GM12878 (cell line): ENCODE measurements around the gene TMUB2. TPM values are rescaled to one million over a fixed set of nuclear protein-coding genes. Genes with fewer than 3 reads are reported as not detected.
A peak's percentile ranks its signal among the peaks of the same experiment; 100 is the strongest.

ENCODE experiments used
- ASH2L ChIP-seq: fragments of 300-600, 200-600 bp; sonication (generic); IDR thresholded peaks from 2 replicates; pipeline ENCODE4 v1.6.1; 2017; ENCODE audit warnings: low read depth, mild to moderate bottlenecking, borderline replicate concordance
- ATF7 ChIP-seq: fragments of 450-650 bp; IDR thresholded peaks from 2 replicates; pipeline ENCODE4 v1.6.1; 2016; ENCODE audit warnings: low read depth, mild to moderate bottlenecking
- BCL11A ChIP-seq: IDR thresholded peaks from 2 replicates; pipeline ENCODE4 v1.6.1; 2011; ENCODE audit warnings: low read depth, low read length
- BMI1 ChIP-seq: fragments of 450-650 bp; IDR thresholded peaks from 2 replicates; pipeline ENCODE4 v1.6.1; 2016; ENCODE audit warnings: mild to moderate bottlenecking, moderate library complexity, borderline replicate concordance
- BRCA1 ChIP-seq: IDR thresholded peaks from 2 replicates; pipeline ENCODE4 v1.6.1; 2011; ENCODE audit warnings: low read depth, low read length, improper control_type of control experiment
- CREM ChIP-seq: IDR thresholded peaks from 2 replicates; pipeline ENCODE4 v1.6.1; 2014; ENCODE audit warnings: antibody characterized with exemption, low read depth
- FOXK2 ChIP-seq: fragments of 450-650 bp; IDR thresholded peaks from 2 replicates; pipeline ENCODE4 v1.6.1; 2017; ENCODE audit warnings: mild to moderate bottlenecking, moderate library complexity
- GABPA ChIP-seq: IDR thresholded peaks from 2 replicates; pipeline ENCODE4 v1.6.1; 2014; ENCODE audit warnings: antibody characterized with exemption, low read depth, mild to moderate bottlenecking, inconsistent platforms
- HCFC1 ChIP-seq: fragments of 150-350 bp; IDR thresholded peaks from 2 replicates; pipeline ENCODE4 v1.6.1; 2014; ENCODE audit warnings: low read length
- IRF4 ChIP-seq: IDR thresholded peaks from 2 replicates; pipeline ENCODE4 v1.6.1; 2011; ENCODE audit warnings: low read depth, low read length
- KDM1A ChIP-seq: fragments of 200-600 bp; sonication (generic); IDR thresholded peaks from 2 replicates; pipeline ENCODE4 v1.6.1; 2016; ENCODE audit warnings: borderline replicate concordance
- MAX ChIP-seq: IDR thresholded peaks from 2 replicates; pipeline ENCODE4 v1.6.1; 2012; ENCODE audit warnings: low read depth, low read length, improper control_type of control experiment
- NR2F1 ChIP-seq: fragments of 450-650 bp; conservative IDR thresholded peaks from 2 replicates; pipeline ENCODE4 v1.6.1; 2017; ENCODE audit warnings: mild to moderate bottlenecking
- POLR2A ChIP-seq: IDR thresholded peaks from 2 replicates; pipeline ENCODE4 v1.6.1; 2011; ENCODE audit warnings: low read depth, mild to moderate bottlenecking, low read length
- SMAD5 ChIP-seq: IDR thresholded peaks from 2 replicates; pipeline ENCODE4 v1.6.1; 2016; ENCODE audit warnings: antibody characterized with exemption, low read depth
- SPI1 ChIP-seq: IDR thresholded peaks from 2 replicates; pipeline ENCODE4 v1.6.1; 2011; ENCODE audit warnings: low read depth, mild to moderate bottlenecking, low read length, moderate library complexity, borderline replicate concordance; ENCODE audit not compliant: insufficient read depth
- USF1 ChIP-seq: IDR thresholded peaks from 2 replicates; pipeline ENCODE4 v1.6.1; 2011; ENCODE audit warnings: borderline replicate concordance, low read depth, mild to moderate bottlenecking, moderate library complexity, mixed read lengths, low read length; ENCODE audit not compliant: insufficient read depth; ENCODE audit errors: extremely low read length
- YY1 ChIP-seq: IDR thresholded peaks from 2 replicates; pipeline ENCODE4 v1.6.1; 2011; ENCODE audit warnings: low read depth, mild to moderate bottlenecking, low read length
- ZNF207 ChIP-seq: fragments of 450-650 bp; IDR thresholded peaks from 2 replicates; pipeline ENCODE4 v1.6.1; 2014; ENCODE audit warnings: antibody characterized with exemption, mild to moderate bottlenecking, borderline replicate concordance
- ZNF274 ChIP-seq: IDR thresholded peaks from one replicate; pipeline ENCODE4 v1.8.0; 2011; ENCODE audit not compliant: insufficient read length, insufficient read depth
- ZNF592 ChIP-seq: fragments of 450-650 bp; IDR thresholded peaks from 2 replicates; pipeline ENCODE4 v1.6.1; 2017; ENCODE audit warnings: mild to moderate bottlenecking, moderate library complexity
- polyA plus RNA-seq, 11 experiments: library from polyadenylated mRNA; depleted of rRNA in 4 of 11; unstranded in 6 of 11; stranded (reverse) in 5 of 11; fragments of >200 nt; fragmentation: Nextera tagmentation in 4 of 11; fragmentation: Illumina TruSeq in 1 of 11; extraction: Ambion mirVana in 4 of 11; extraction: Trizol in 1 of 11; gene quantifications; 1 replicate in 1 of 11; 2 replicates in 10 of 11; pipeline versions ENCODE4 v1.2.1 to v1.2.3, GENCODE V29; 2011 to 2016; ENCODE audit warnings: inconsistent platforms in 2 of 11, missing spikeins in 2 of 11, low read depth in 1 of 11
- total RNA-seq, 4 experiments: library from RNA; depleted of rRNA in 3 of 4; stranded (reverse); fragments of >200 nt in 3 of 4; fragmentation: Illumina TruSeq in 1 of 4; extraction: Trizol in 1 of 4; gene quantifications; 2 replicates each; pipeline versions ENCODE4 v1.2.1 to v1.2.3, GENCODE V29; 2013 to 2021
- TF ChIP-seq, protein P1 (sequence below): IDR thresholded peaks from 2 replicates; pipeline ENCODE4 v1.6.1; 2012; ENCODE audit warnings: low read length, inconsistent platforms
- TF ChIP-seq, protein P2 (sequence below): IDR thresholded peaks from 2 replicates; pipeline ENCODE4 v1.6.1; 2012; ENCODE audit warnings: low read depth, low read length, improper control_type of control experiment

Gene TMUB2
- total and polyA plus RNA-seq, 10 of the 15 experiments (the other 5 are each of a cell fraction or from before 2014, with no cell fraction given) = 4.3 to 34.0 (median 20.0) TPM

DNA sequence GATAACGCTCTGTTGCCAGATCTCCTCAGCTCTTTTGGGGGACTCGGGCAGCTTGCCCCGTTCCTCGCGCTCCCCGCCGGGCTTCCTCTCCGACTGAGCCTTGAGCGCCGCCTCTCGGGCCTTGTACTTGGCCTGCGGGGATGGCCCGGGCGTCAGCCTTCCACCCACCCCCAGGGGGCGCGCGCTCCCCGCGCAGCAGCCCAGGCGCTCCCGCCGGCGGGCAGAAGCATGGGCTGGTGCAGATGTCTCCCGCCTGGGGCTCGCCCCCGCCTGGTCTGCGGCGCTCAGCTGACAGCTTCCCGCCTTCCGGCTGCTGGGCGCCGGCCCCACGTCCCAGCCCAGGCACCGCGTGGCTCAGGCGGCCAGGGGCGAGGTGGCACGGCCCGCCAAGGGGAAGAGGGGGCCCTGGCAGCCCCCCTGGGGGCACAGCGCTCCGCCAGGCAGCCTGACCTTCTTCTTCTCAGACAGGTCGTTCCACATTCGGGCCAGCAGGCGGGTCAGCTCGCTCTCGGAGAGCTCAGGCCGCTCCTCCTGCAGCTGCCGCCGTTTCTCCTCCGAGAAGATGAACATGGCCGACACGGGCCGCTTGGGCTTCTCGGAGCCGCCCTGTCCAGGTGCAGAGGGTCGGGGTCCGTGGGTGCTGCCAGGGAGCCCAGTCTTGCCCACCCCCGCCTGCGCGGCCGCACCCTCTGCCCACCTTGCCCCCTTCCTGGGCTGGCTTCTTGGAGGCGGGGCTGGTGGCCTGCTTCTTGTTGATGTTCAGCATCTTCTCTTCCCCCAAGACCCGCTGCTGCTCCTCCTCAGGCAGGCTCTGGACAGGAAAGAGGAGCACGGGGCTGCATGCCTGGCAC is 23.8 kb downstream of the TMUB2 start (continued):
- TF ChIP-seq ZNF592 (peak; percentile 83; the same call in 1 of the 2 replicates), CREM (0 out of 2 replicates have a peak, but pooled peaks have one; percentile 35), GABPA (no peak), BCL11A (no peak), ASH2L (no peak), POLR2A (peak; percentile 79), MAX (peak; percentile 77), HCFC1 (peak; percentile 40), YY1 (peak; percentile 87), SPI1 (no peak), KDM1A (no peak), ZNF207 (peak; percentile 87), NR2F1 (peak; percentile 60; the same call in 1 of the 2 replicates), ATF7 (no peak), USF1 (no peak), IRF4 (0 out of 2 replicates have a peak, but pooled peaks have one; percentile 9), BRCA1 (no peak), ZNF274 (no peak), BMI1 (no peak), SMAD5 (no peak), FOXK2 (no peak)
- TF ChIP-seq, protein P1, sequence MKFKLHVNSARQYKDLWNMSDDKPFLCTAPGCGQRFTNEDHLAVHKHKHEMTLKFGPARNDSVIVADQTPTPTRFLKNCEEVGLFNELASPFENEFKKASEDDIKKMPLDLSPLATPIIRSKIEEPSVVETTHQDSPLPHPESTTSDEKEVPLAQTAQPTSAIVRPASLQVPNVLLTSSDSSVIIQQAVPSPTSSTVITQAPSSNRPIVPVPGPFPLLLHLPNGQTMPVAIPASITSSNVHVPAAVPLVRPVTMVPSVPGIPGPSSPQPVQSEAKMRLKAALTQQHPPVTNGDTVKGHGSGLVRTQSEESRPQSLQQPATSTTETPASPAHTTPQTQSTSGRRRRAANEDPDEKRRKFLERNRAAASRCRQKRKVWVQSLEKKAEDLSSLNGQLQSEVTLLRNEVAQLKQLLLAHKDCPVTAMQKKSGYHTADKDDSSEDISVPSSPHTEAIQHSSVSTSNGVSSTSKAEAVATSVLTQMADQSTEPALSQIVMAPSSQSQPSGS = no peak
- TF ChIP-seq, protein P2, sequence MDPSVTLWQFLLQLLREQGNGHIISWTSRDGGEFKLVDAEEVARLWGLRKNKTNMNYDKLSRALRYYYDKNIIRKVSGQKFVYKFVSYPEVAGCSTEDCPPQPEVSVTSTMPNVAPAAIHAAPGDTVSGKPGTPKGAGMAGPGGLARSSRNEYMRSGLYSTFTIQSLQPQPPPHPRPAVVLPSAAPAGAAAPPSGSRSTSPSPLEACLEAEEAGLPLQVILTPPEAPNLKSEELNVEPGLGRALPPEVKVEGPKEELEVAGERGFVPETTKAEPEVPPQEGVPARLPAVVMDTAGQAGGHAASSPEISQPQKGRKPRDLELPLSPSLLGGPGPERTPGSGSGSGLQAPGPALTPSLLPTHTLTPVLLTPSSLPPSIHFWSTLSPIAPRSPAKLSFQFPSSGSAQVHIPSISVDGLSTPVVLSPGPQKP = no peak
